HL-60 (cell line): Measurements from ENCODE around the gene PYURF.

Experiments used
- DNase-seq, 2 experiments: peaks; one replicate each; pipeline ENCODE4 v3.0.0-alpha.2; 2010 to 2020; ENCODE audit warnings: low read depth in 1 of 2, low spot score in 1 of 2
- H3K27ac ChIP-seq: fragments of 250-450 bp; sonication (Bioruptor Pico); replicated peaks from 2 replicates; pipeline ENCODE4 v1.5.1; 2020; ENCODE audit warnings: mild to moderate bottlenecking, moderate library complexity
- H3K27me3 ChIP-seq: fragments of 250-450 bp; sonication (Bioruptor Pico); 2 replicates; pipeline ENCODE4 v1.5.1; 2021; ENCODE audit warnings: mild to moderate bottlenecking, moderate library complexity; ENCODE audit not compliant: insufficient read depth, poor library complexity, severe bottlenecking
- H3K4me3 ChIP-seq: replicated peaks from 2 replicates; pipeline ENCODE4 v1.5.1; 2011; ENCODE audit warnings: mild to moderate bottlenecking, control low read depth, low read length; ENCODE audit not compliant: insufficient read depth
- CTCF ChIP-seq: IDR thresholded peaks from one replicate; pipeline ENCODE4 v1.5.1; 2011; ENCODE audit warnings: low read length, control low read depth, inconsistent platforms; ENCODE audit not compliant: insufficient read depth
- GABPA ChIP-seq: IDR thresholded peaks from 2 replicates; pipeline ENCODE4 v1.6.1; 2012; ENCODE audit warnings: low read depth
- POLR2AphosphoS5 ChIP-seq: IDR thresholded peaks from 2 replicates; pipeline ENCODE4 v1.6.1; 2012; ENCODE audit warnings: low read depth
- REST ChIP-seq: IDR thresholded peaks from 2 replicates; pipeline ENCODE4 v1.6.1; 2012; ENCODE audit warnings: low read depth; ENCODE audit not compliant: insufficient replicate concordance
- SPI1 ChIP-seq: IDR thresholded peaks from 2 replicates; pipeline ENCODE4 v1.6.1; 2012; ENCODE audit warnings: low read depth, mild to moderate bottlenecking, borderline replicate concordance

PYURF gene

GRCh38 chr4:88477229-88477860 lies 46.2 kb downstream of the PYURF start:
- no peak for TF ChIP-seq REST
- no peak for TF ChIP-seq SPI1
- TF ChIP-seq GABPA, result no peak
- TF ChIP-seq POLR2AphosphoS5, result no peak
- TF ChIP-seq CTCF, result no peak
- H3K27me3 ChIP-seq, result no peaks in the 10 kb centered on the region
- H3K4me3 ChIP-seq, result no peak overlapping the region
- DNase-seq, result peak in 1 of 2 experiments; percentile 56
- no peak overlapping the region for H3K27ac ChIP-seq
